ENCODE measurements around the gene SMG5. TPM values are rescaled to one million over a fixed set of nuclear protein-coding genes. Genes with fewer than 3 reads are reported as not detected.

The SMG5 gene
- polyA plus RNA-seq, 1 of the 3 experiments (the other 2 are of a cell fraction) = 21.3 TPM

GRCh38 chr1:156232201-156232894 lies 50.3 kb downstream of the SMG5 start:
- WGBS (ENCODE audit: low lambda C conversion rate) = 95% methylated on average over 12 of the region's 12 CpGs
- POLR2A ChIA-PET = interaction anchor here (0.6 to 1.1 kb wide), 2 partner anchors 9 to 14 kb away, joined by 3 to 5 read pairs; no protein-coding TSS in a partner anchor
- Histone ChIP-seq H4K20me1 (ENCODE audit: insufficient read depth) (no peaks in the 10 kb centered on the region), H3K4me3 (ENCODE audit: low read depth in 2 of 2, low read length in 1 of 2) (no peak overlapping the region), H3K79me2 (ENCODE audit: insufficient read depth) (peaks cover 4% of the 10 kb centered on the region; the same call in 1 of the 2 replicates), H3K36me3 (replicated peaks in 1 of 2; ENCODE audit: control insufficient read depth in 1 of 2, insufficient read depth in 2 of 2, low read length in 1 of 2) (peaks cover 3 to 11% of the 10 kb centered on the region in 2 experiments), H3K27me3 (ENCODE audit: insufficient read depth) (no peaks in the 10 kb centered on the region), H3K27ac (ENCODE audit: low read depth in 2 of 2, low read length in 1 of 2) (peak overlapping the region in 1 of 2 experiments; percentile 82; a peak in 1 of 4 replicates), H2AFZ (ENCODE audit: low read depth) (no peak overlapping the region), H3K9me3 (no peaks in the 10 kb centered on the region), H3K4me1 (ENCODE audit: control insufficient read depth in 1 of 2, insufficient read depth in 2 of 2, low read depth in 1 of 2, low read length in 1 of 2) (peaks cover 0 to 11% of the 10 kb centered on the region in 2 experiments; a peak in 3 of 4 replicates), H3K9me2 (no peaks in the 10 kb centered on the region), H3K9ac (no peak overlapping the region), H3K4me2 (no peak overlapping the region), H3F3A (replicated peaks; ENCODE audit: insufficient read depth) (peaks cover 15% of the 10 kb centered on the region)
- DNase-seq = no peak
- CTCF ChIA-PET = interaction anchor here (0.6 to 2.6 kb wide), 10 partner anchors 12 to 141 kb away, joined by 3 to 6 read pairs (median 3); partner anchors contain the start of gene PMF1
- no peak for TF ChIP-seq EP300 (IDR thresholded peaks at IDR 0.05; ENCODE audit: borderline replicate concordance in 1 of 2, low read depth in 1 of 2, low read length in 1 of 2)

GRCh38 chr1:156230473-156230837 lies 52.2 kb downstream of the SMG5 start:
- no peak for TF ChIP-seq POLR2AphosphoS5 (IDR thresholded peaks at IDR 0.05; ENCODE audit: low read depth, low read length)
- no peak for TF ChIP-seq RFX5 (IDR thresholded peaks at IDR 0.05; ENCODE audit: low read length)
- no peak for TF ChIP-seq ZBTB33 (IDR thresholded peaks at IDR 0.05; ENCODE audit: borderline replicate concordance, low read depth)
- TF ChIP-seq EZH2phosphoT487 (IDR thresholded peaks at IDR 0.05; ENCODE audit: borderline replicate concordance, low read depth) = no peak
- TF ChIP-seq MEF2A (IDR thresholded peaks at IDR 0.05; ENCODE audit: borderline replicate concordance, low read depth) = no peak
- H3K27me3 ChIP-seq (ENCODE audit: insufficient read depth) = no peaks in the 10 kb centered on the region
- DNase-seq = no peak
- H3K27ac ChIP-seq (ENCODE audit: low read depth in 2 of 2, low read length in 1 of 2) = no peak overlapping the region
- POLR2A ChIA-PET = no interaction called here
- peaks cover 15% of the 10 kb centered on the region for H3F3A ChIP-seq (replicated peaks; ENCODE audit: insufficient read depth)
- no peak overlapping the region for H2AFZ ChIP-seq (ENCODE audit: low read depth)
- H3K9ac ChIP-seq = no peak overlapping the region
- CTCF ChIA-PET = interaction anchor here (0.8 to 2.5 kb wide), 6 partner anchors 18 to 140 kb away, joined by 3 to 13 read pairs (median 5); partner anchors contain the start of gene PMF1
- H3K9me3 ChIP-seq = no peaks in the 10 kb centered on the region
- no peak overlapping the region for H3K4me2 ChIP-seq
- peaks cover 0 to 11% of the 10 kb centered on the region in 2 experiments; a peak in 3 of 4 replicates for H3K4me1 ChIP-seq (ENCODE audit: control insufficient read depth in 1 of 2, insufficient read depth in 2 of 2, low read depth in 1 of 2, low read length in 1 of 2)
- no peak overlapping the region for H3K4me3 ChIP-seq (ENCODE audit: low read depth in 2 of 2, low read length in 1 of 2)
- WGBS (ENCODE audit: low lambda C conversion rate) = 100% methylated on average over 1 of the region's 1 CpG
- H4K20me1 ChIP-seq (ENCODE audit: insufficient read depth) = no peaks in the 10 kb centered on the region
- H3K79me2 ChIP-seq (ENCODE audit: insufficient read depth) = peaks cover 4% of the 10 kb centered on the region; the same call in 1 of the 2 replicates
- H3K9me2 ChIP-seq = no peaks in the 10 kb centered on the region
- peaks cover 0 to 11% of the 10 kb centered on the region in 2 experiments for H3K36me3 ChIP-seq (replicated peaks in 1 of 2; ENCODE audit: control insufficient read depth in 1 of 2, insufficient read depth in 2 of 2, low read length in 1 of 2)

Data from SK-N-SH (cell line).